ENCODE results near the gene APAF1.

Gene APAF1

GRCh38 chr12:98763656-98764055 lies 118.6 kb downstream of the APAF1 start:
- no peak for FAIRE-seq

DNA sequence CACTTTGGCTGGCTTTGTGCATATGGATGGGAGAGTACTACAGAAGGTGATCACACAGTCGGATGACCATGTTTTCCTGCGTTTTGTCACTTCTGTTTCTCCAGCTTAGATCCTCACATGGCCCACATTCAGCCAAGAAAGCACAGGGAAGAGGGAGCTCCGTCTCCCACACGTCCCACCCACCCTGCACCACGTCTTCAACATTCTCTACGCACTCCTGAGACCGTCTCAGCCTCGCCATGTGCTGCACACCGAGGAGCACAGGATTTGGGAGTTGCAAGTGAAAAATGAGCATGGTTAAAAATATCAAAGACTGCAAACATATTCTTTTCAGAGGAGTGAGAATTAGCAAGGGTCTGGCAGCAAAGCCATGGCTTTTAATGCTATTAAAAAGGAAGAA lies 122.2 kb downstream of the APAF1 start:
- FAIRE-seq: no peak

- no peak for FAIRE-seq
Observed at GRCh38 chr12:98769068-98769467, 124.0 kb downstream of the APAF1 start.

- FAIRE-seq: no peak
Observed at GRCh38 chr12:98770230-98770629, 125.1 kb downstream of the APAF1 start.

DNA sequence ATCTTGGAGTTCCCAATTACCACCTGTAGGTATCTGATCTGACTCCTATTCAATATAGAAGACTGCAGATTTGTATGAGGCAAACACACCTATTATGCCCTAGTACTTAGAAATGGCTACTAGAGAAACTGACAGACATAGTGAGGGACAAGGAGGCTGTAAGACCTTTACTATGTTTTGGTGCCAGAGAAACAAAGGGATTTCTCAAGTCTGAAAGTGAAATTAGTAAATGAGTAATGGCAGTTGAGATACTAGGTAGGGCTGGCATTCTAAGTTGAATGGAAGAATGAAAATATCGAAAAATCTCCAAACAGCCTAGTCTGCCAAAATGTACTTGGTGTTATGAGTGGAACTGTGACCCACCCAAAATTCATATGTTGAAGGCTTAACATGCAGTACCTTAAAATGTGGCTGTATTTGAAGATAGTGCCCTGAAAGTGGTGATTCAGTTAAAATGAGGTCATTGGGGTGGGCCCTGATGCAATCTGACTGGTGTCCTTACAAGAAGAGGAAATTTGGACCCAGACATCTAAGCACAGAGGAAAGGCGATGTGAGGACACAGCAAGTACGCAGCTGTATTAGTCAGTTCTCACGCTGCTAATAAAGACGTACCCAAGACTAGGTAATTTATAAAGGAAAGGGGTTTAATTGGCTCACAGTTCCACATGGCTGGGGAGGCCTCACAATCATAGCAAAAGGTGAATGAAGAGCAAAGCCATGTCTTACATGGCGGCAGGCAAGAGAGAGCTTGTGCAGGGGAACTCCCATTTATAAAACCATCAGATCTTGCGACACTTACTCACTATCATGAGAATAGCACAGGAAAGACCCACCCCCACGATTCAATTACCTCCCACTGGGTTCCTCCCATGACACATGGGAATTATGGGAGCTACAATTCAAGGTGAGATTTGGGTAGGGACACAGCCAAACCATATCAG lies 127.0 kb downstream of the APAF1 start:
- no peak for FAIRE-seq

GRCh38 chr12:98772818-98773217 lies 127.7 kb downstream of the APAF1 start:
- FAIRE-seq: no peak

GRCh38 chr12:98780261-98780660 lies 135.2 kb downstream of the APAF1 start:
- no peak for FAIRE-seq

- FAIRE-seq: no peak
Observed at GRCh38 chr12:98783420-98783819, 138.3 kb downstream of the APAF1 start.

All from TTC549 (cell line).